HCT116 (cell line): ENCODE measurements around the gene FKBP10. TPM values are rescaled to one million over a fixed set of nuclear protein-coding genes. Genes with fewer than 3 reads are reported as not detected.

Experiments used
- ATAC-seq: fragments of 200-7000 bp; cut with Tn5 transposase; 2 replicates; pipeline ENCODE4 v1.9.1; 2020; ENCODE audit warnings: mild to moderate bottlenecking, moderate library complexity
- BruUV-seq: library from RNA; stranded (reverse); fragments of 400-500 nt; replicated peaks from 2 replicates; lab custom pipeline; 2021; lab: Mats Ljungman, UMichigan
- CTCF ChIA-PET: fragments of 300-600 bp; sonication (Branson Sonifier 250); formaldehyde crosslinking; loops from one replicate; lab custom pipeline; 2021; ENCODE audit warnings: antibody characterized with exemption; lab: Charles Lee
- POLR2A ChIA-PET: fragments of 300-600, 350-600 bp; sonication (Branson Sonifier 250); formaldehyde crosslinking; loops from one replicate; lab custom pipeline; 2021; ENCODE audit warnings: antibody characterized with exemption; lab: Charles Lee
- RAD21 ChIA-PET, 2 experiments: fragments of 300-600 bp; sonication (Branson Sonifier 250); formaldehyde crosslinking; loops; one replicate each; lab custom pipeline; 2023; ENCODE audit warnings: low total read pairs in 2 of 2; ENCODE audit not compliant: uncharacterized antibody in 2 of 2, unreplicated experiment in 2 of 2, low non-redundant PET in 1 of 2; lab: Charles Lee
- DNase-seq: peaks from one replicate; pipeline ENCODE4 v3.0.0-alpha.2; 2010; ENCODE audit warnings: low read depth, low spot score
- H2AFZ ChIP-seq: fragments of 200-600 bp; shearing (Covaris generic), sonication (generic); 2 replicates; pipeline ENCODE4 v1.6.1; 2017; ENCODE audit warnings: low read depth, mixed run types, mixed read lengths, antibody characterized with exemption, low read length; ENCODE audit not compliant: poor library complexity, severe bottlenecking
- H3K27ac ChIP-seq: 2 replicates; pipeline ENCODE4 v1.5.1; 2012; ENCODE audit warnings: low read depth, low read length
- H3K27me3 ChIP-seq: fragments of 200-600 bp; sonication (generic); 2 replicates; pipeline ENCODE4 v1.6.1; 2016; ENCODE audit warnings: mixed run types, low read length, mixed read lengths; ENCODE audit not compliant: insufficient read depth
- H3K36me3 ChIP-seq, 2 experiments: fragments of 200-500 bp in 1 of 2; fragments of 200-600 bp in 1 of 2; sonication (Bioruptor generic) in 1 of 2; sonication (generic) in 1 of 2; 2 replicates each; pipeline versions ENCODE4 v1.5.1 to v1.6.1; 2014 to 2016; ENCODE audit warnings: low read length in 2 of 2, inconsistent platforms in 1 of 2, mixed read lengths in 1 of 2, mixed run types in 1 of 2; ENCODE audit not compliant: insufficient read depth in 2 of 2, control insufficient read depth in 1 of 2
- H3K4me1 ChIP-seq, 2 experiments: fragments of 200-600 bp in 1 of 2; sonication (generic) in 1 of 2; 2 replicates each; pipeline versions ENCODE4 v1.5.1 to v1.6.1; 2012 to 2017; ENCODE audit warnings: low read length in 2 of 2, inconsistent platforms in 1 of 2, mild to moderate bottlenecking in 1 of 2, mixed read lengths in 1 of 2, mixed run types in 1 of 2, moderate library complexity in 1 of 2; ENCODE audit not compliant: insufficient read depth in 2 of 2, control insufficient read depth in 1 of 2
- H3K4me2 ChIP-seq: fragments of 200-600 bp; sonication (generic); 2 replicates; pipeline ENCODE4 v1.6.1; 2017; ENCODE audit warnings: mixed run types, low read length, mixed read lengths
- H3K4me3 ChIP-seq, 2 experiments: fragments of 200-600 bp in 1 of 2; sonication (generic) in 1 of 2; replicated peaks in 1 of 2; 2 replicates each; pipeline ENCODE4 v1.5.1; 2011 to 2016; ENCODE audit warnings: low read length in 2 of 2, control low read depth in 1 of 2, low read depth in 1 of 2, mild to moderate bottlenecking in 1 of 2, mixed read lengths in 1 of 2, mixed run types in 1 of 2
- H3K79me2 ChIP-seq: fragments of 200-600 bp; sonication (generic); 2 replicates; pipeline ENCODE4 v1.6.1; 2017; ENCODE audit warnings: mild to moderate bottlenecking, mixed run types, low read length, moderate library complexity, mixed read lengths; ENCODE audit not compliant: insufficient read depth
- H3K9ac ChIP-seq: fragments of 200-600 bp; sonication (generic); 2 replicates; pipeline ENCODE4 v1.6.1; 2016; ENCODE audit warnings: low read length, mixed read lengths
- H3K9me2 ChIP-seq: fragments of 200-600 bp; sonication (generic), shearing (Covaris generic); 2 replicates; pipeline ENCODE4 v1.6.1; 2017; ENCODE audit warnings: mixed run types, mild to moderate bottlenecking, moderate library complexity; ENCODE audit not compliant: insufficient read depth
- H3K9me3 ChIP-seq, 2 experiments: fragments of 200-500 bp in 1 of 2; fragments of 200-600 bp in 1 of 2; sonication (Bioruptor generic) in 1 of 2; sonication (generic) in 1 of 2; 2 replicates each; pipeline ENCODE4 v1.6.1; 2014 to 2017; ENCODE audit warnings: low read length in 2 of 2, mixed read lengths in 2 of 2, inconsistent platforms in 1 of 2, low read depth in 1 of 2, mild to moderate bottlenecking in 1 of 2, mixed run types in 1 of 2, moderate library complexity in 1 of 2; ENCODE audit not compliant: control insufficient read depth in 1 of 2, insufficient read depth in 1 of 2
- H4K20me1 ChIP-seq: fragments of 200-600 bp; sonication (generic), shearing (Covaris generic); 2 replicates; pipeline ENCODE4 v1.6.1; 2017; ENCODE audit warnings: mixed run types, mild to moderate bottlenecking, moderate library complexity; ENCODE audit not compliant: insufficient read depth
- CEBPB ChIP-seq: IDR thresholded peaks from 2 replicates; pipeline ENCODE4 v1.6.1; 2012; ENCODE audit warnings: low read depth
- EGR1 ChIP-seq: IDR thresholded peaks from 2 replicates; pipeline ENCODE4 v1.6.1; 2012; ENCODE audit warnings: low read depth
- EZH2 ChIP-seq: fragments of 200-600 bp; sonication (generic); IDR thresholded peaks from 2 replicates; pipeline ENCODE4 v1.6.1; 2017; ENCODE audit warnings: antibody characterized with exemption, mixed run types
- EZH2phosphoT487 ChIP-seq: fragments of 200-600 bp; IDR thresholded peaks from 2 replicates; pipeline ENCODE4 v1.6.1; 2018; ENCODE audit warnings: antibody characterized with exemption, borderline replicate concordance
- FOSL1 ChIP-seq: IDR thresholded peaks from 2 replicates; pipeline ENCODE4 v1.6.1; 2012; ENCODE audit warnings: low read depth
- JUND ChIP-seq: IDR thresholded peaks from 2 replicates; pipeline ENCODE4 v1.6.1; 2012
- POLR2A ChIP-seq: IDR thresholded peaks from 2 replicates; pipeline ENCODE4 v1.7.0; 2011; ENCODE audit warnings: borderline replicate concordance; ENCODE audit not compliant: insufficient read depth, insufficient read length; ENCODE audit errors: extremely low read depth
- POLR2AphosphoS5 ChIP-seq: IDR thresholded peaks from 2 replicates; pipeline ENCODE4 v1.6.1; 2011; ENCODE audit warnings: mild to moderate bottlenecking, low read depth, low read length, moderate library complexity
- RAD21 ChIP-seq: IDR thresholded peaks from 2 replicates; pipeline ENCODE4 v1.6.1; 2012; ENCODE audit warnings: low read depth, mild to moderate bottlenecking
- SIN3A ChIP-seq: IDR thresholded peaks from 2 replicates; pipeline ENCODE4 v1.6.1; 2012; ENCODE audit warnings: low read depth
- SP1 ChIP-seq: IDR thresholded peaks from 2 replicates; pipeline ENCODE4 v1.6.1; 2012; ENCODE audit warnings: low read depth
- YY1 ChIP-seq: IDR thresholded peaks from 2 replicates; pipeline ENCODE4 v1.6.1; 2011; ENCODE audit warnings: low read length, low read depth, moderate library complexity, mild to moderate bottlenecking; ENCODE audit not compliant: insufficient replicate concordance; ENCODE audit errors: extremely low read depth
- ZFX ChIP-seq: fragments of 450-650 bp; IDR thresholded peaks from 2 replicates; pipeline ENCODE4 v1.6.1; 2017
- ZNF274 ChIP-seq: fragments of 200-500 bp; sonication (Bioruptor generic); IDR thresholded peaks from 2 replicates; pipeline ENCODE4 v1.6.1; 2014; ENCODE audit warnings: mild to moderate bottlenecking, low read depth, low read length, inconsistent platforms
- intact Hi-C: fragments of 100-400 bp; cut with micrococcal nuclease; formaldehyde crosslinking; loops from 2 replicates; pipeline ENCODE4 v1.10.0; 2022
- total RNA-seq: library from RNA; stranded (reverse); gene quantifications from one replicate; pipeline ENCODE4 v1.2.1, GENCODE V29; 2021; ENCODE audit not compliant: unreplicated experiment
- TF ChIP-seq, protein P1 (sequence below), 3 experiments: fragments of 200-600 bp in 1 of 3; sonication (generic) in 1 of 3; IDR thresholded peaks in 2 of 3; conservative IDR thresholded peaks in 1 of 3; 2 replicates each; pipeline ENCODE4 v1.5.1; 2012 to 2017; ENCODE audit warnings: low read depth in 2 of 3, low read length in 2 of 3, antibody characterized with exemption in 1 of 3, borderline replicate concordance in 1 of 3, control low read depth in 1 of 3, mild to moderate bottlenecking in 1 of 3, mixed read lengths in 1 of 3, mixed run types in 1 of 3, moderate library complexity in 1 of 3; ENCODE audit not compliant: insufficient read depth in 1 of 3
- TF ChIP-seq, protein P2 (sequence below): IDR thresholded peaks from 2 replicates; pipeline ENCODE4 v1.6.1; 2012

FKBP10 gene
- total RNA-seq, 1 experiment from 2014 or later, result 78.5 TPM

DNA sequence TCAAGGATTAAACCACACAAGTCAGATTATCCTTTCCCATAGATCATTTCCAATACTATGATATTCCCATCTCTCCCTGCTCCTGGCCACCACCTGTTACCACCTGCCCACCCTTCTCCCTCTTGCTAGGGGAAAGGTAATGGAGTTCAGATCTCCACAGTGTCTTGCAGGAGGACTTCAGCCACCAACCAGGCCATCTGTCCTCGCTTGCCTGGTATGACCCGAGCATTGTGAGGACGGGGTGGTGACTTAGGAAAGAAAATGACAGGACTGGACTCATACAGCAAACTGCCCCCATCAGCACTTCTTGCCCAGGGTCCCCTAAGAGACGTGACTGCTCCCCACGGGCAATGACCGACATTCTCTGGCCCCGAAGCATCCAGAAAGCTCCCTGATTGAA is 10.8 kb downstream of the FKBP10 start:
- TF ChIP-seq JUND (no peak), CEBPB (no peak), ZFX (no peak), EZH2 (no peak), YY1 (no peak), EGR1 (no peak), EZH2phosphoT487 (no peak), POLR2AphosphoS5 (no peak), POLR2A (no peak), FOSL1 (no peak), ZNF274 (no peak), RAD21 (no peak), SP1 (no peak), SIN3A (no peak)
- TF ChIP-seq, protein P1, sequence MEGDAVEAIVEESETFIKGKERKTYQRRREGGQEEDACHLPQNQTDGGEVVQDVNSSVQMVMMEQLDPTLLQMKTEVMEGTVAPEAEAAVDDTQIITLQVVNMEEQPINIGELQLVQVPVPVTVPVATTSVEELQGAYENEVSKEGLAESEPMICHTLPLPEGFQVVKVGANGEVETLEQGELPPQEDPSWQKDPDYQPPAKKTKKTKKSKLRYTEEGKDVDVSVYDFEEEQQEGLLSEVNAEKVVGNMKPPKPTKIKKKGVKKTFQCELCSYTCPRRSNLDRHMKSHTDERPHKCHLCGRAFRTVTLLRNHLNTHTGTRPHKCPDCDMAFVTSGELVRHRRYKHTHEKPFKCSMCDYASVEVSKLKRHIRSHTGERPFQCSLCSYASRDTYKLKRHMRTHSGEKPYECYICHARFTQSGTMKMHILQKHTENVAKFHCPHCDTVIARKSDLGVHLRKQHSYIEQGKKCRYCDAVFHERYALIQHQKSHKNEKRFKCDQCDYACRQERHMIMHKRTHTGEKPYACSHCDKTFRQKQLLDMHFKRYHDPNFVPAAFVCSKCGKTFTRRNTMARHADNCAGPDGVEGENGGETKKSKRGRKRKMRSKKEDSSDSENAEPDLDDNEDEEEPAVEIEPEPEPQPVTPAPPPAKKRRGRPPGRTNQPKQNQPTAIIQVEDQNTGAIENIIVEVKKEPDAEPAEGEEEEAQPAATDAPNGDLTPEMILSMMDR (IDR thresholded peaks at IDR 0.05 in 2 of 3, conservative IDR thresholded peaks at IDR 0.05 in 1 of 3; ENCODE audit: borderline replicate concordance in 1 of 3, insufficient read depth in 1 of 3, low read depth in 2 of 3, low read length in 2 of 3), result no peak
- TF ChIP-seq, protein P2, sequence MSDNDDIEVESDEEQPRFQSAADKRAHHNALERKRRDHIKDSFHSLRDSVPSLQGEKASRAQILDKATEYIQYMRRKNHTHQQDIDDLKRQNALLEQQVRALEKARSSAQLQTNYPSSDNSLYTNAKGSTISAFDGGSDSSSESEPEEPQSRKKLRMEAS, result no peak
- Histone ChIP-seq H3K27ac (no peak overlapping the region), H3K9me3 (no peaks in the 10 kb centered on the region), H2AFZ (no peak overlapping the region), H4K20me1 (no peaks in the 10 kb centered on the region), H3K79me2 (no peaks in the 10 kb centered on the region), H3K27me3 (no peaks in the 10 kb centered on the region), H3K4me2 (no peak overlapping the region), H3K9ac (no peak overlapping the region), H3K4me1 (no peaks in the 10 kb centered on the region), H3K4me3 (no peak overlapping the region), H3K36me3 (peaks cover 7 to 13% of the 10 kb centered on the region in 2 experiments), H3K9me2 (no peaks in the 10 kb centered on the region)
- CTCF ChIA-PET, result no interaction called here
- POLR2A ChIA-PET, result no interaction called here
- intact Hi-C loops, result no loop called here
- no peak for DNase-seq
- RAD21 ChIA-PET, result no interaction called here
- no TSS peak for BruUV-seq
- ATAC-seq, result no peak; the same call in 1 of the 2 replicates
